Measurements from ENCODE around the gene GUCA2A. TPM values are rescaled to one million over a fixed set of nuclear protein-coding genes. Genes with fewer than 3 reads are reported as not detected.

The GUCA2A gene
- total RNA-seq, 2 experiments from 2014 or later, result not detected

- H3K4me1 Mint-ChIP-seq, result no peaks in the 10 kb centered on the region
- H3K27ac Mint-ChIP-seq, result no peak overlapping the region
- no peak overlapping the region for H3K4me3 Mint-ChIP-seq
- no peaks in the 10 kb centered on the region for H3K27me3 Mint-ChIP-seq
- no peak for ATAC-seq (ENCODE audit: low read depth)
- DNase-seq, result no peak
- no peaks in the 10 kb centered on the region for H3K9me3 Mint-ChIP-seq
- POLR2A ChIA-PET, result interaction anchor here (1.0 kb wide), 1 partner anchor 485 kb away, joined by 3 read pairs; no protein-coding TSS in a partner anchor
- H3K36me3 Mint-ChIP-seq, result no peaks in the 10 kb centered on the region
Measured at GRCh38 chr1:42172381-42173133, 8.0 kb upstream of the GUCA2A start.

- no peak overlapping the region for H3K27ac Mint-ChIP-seq
- DNase-seq, result no peak
Measured at GRCh38 chr1:42171679-42172266, 7.2 kb upstream of the GUCA2A start.

DNA sequence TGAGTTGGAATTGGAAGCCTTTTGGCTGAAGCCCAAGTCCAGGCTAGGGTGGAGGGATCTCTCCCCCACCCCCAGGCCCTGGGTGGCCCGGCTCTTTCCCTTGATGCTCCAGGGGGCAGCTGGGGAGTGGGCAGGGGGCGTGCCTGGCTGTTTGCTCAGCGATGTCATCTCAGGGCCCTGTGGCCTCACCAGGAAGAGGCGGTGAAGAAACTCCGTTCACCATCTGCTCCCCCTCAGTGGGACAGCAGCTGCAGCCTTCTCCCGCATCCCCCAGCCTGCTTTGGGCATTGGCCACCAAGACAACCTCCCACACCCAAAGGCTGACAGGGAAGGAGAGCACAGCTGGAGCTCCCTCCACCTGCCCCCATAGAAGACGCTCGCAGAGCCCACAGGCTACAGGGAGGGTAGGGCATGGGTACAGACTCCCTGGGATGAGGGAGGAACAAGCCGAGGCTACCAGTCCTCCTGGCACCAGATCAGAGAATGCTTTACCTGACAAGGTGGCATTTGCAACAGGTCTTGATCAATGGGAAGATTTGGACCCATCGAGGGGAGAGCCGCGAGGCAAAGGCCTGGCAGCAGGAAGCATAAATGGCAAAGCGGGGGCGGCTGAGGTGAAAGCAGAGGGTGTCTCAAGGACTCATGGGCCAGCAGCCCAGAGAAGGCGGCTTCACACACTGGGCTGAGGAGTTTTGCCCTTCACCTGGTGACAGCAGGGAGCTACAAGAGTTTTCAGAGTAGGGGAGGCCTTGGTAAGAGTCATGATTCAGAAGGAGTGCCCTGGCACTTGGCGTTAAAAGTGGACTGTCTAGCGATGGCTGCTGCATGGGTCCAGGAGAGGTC is 6.5 kb upstream of the GUCA2A start:
- Mint-ChIP-seq H3K36me3 (no peaks in the 10 kb centered on the region), H3K4me1 (no peaks in the 10 kb centered on the region), H3K27ac (no peak overlapping the region), H3K9me3 (peaks cover 2% of the 10 kb centered on the region), H3K4me3 (no peak overlapping the region), H3K27me3 (no peaks in the 10 kb centered on the region)
- POLR2A ChIA-PET, result no interaction called here
- ATAC-seq (ENCODE audit: low read depth) (no peak), DNase-seq (no peak)

More at GRCh38 chr1:42171679-42172266, 7.2 kb upstream of the GUCA2A start:
- no peak for ATAC-seq (ENCODE audit: low read depth)
- Mint-ChIP-seq H3K9me3 (no peaks in the 10 kb centered on the region), H3K4me1 (no peaks in the 10 kb centered on the region), H3K27me3 (no peaks in the 10 kb centered on the region), H3K4me3 (no peak overlapping the region), H3K36me3 (no peaks in the 10 kb centered on the region)
- POLR2A ChIA-PET, result no interaction called here

DNA sequence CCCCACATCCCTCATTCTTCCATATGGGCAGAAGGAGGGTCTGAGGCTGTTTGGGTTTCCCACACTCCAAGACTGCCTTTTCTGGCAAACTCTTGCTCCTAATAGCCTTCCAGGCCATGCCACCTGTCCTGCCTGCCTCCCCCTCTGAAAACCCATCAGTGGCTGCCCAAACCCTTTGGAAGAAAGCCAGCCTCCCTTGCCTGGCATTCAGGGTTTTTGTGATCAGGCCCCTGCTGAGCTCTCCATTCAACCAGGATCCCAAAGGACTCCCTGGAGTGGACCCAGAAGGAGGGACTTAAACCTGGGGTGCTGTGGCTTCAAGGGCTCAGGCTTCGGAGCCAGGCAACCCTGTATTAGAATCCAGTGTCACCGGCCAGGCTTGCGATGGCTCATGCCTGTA is 4.2 kb upstream of the GUCA2A start:
- Mint-ChIP-seq H3K36me3 (no peaks in the 10 kb centered on the region), H3K27me3 (no peaks in the 10 kb centered on the region)

GRCh38 chr1:42168391-42168670 is 3.8 kb upstream of the GUCA2A start:
- POLR2A ChIA-PET, result no interaction called here
- no peak overlapping the region for H3K4me3 Mint-ChIP-seq
- H3K27ac Mint-ChIP-seq, result no peak overlapping the region
- no peaks in the 10 kb centered on the region for H3K4me1 Mint-ChIP-seq
- ATAC-seq (ENCODE audit: low read depth), result no peak
- peaks cover 2% of the 10 kb centered on the region for H3K9me3 Mint-ChIP-seq
- DNase-seq, result no peak
- no peaks in the 10 kb centered on the region for H3K36me3 Mint-ChIP-seq
- H3K27me3 Mint-ChIP-seq, result no peaks in the 10 kb centered on the region

More for the DNA sequence above, 4.2 kb upstream of the GUCA2A start:
- no peaks in the 10 kb centered on the region for H3K4me1 Mint-ChIP-seq
- no peak for ATAC-seq (ENCODE audit: low read depth)
- POLR2A ChIA-PET, result no interaction called here
- no peak overlapping the region for H3K4me3 Mint-ChIP-seq
- no peak overlapping the region for H3K27ac Mint-ChIP-seq
- peaks cover 2% of the 10 kb centered on the region for H3K9me3 Mint-ChIP-seq
- no peak for DNase-seq

- no peaks in the 10 kb centered on the region for H3K4me1 Mint-ChIP-seq
- H3K9me3 Mint-ChIP-seq, result peaks cover 2% of the 10 kb centered on the region
- DNase-seq (no peak), ATAC-seq (ENCODE audit: low read depth) (no peak)
- H3K27me3 Mint-ChIP-seq, result no peaks in the 10 kb centered on the region
- H3K4me3 Mint-ChIP-seq, result no peak overlapping the region
- H3K36me3 Mint-ChIP-seq, result no peaks in the 10 kb centered on the region
- POLR2A ChIA-PET, result no interaction called here
- peak overlapping the region; percentile 18 for H3K27ac Mint-ChIP-seq
Measured at GRCh38 chr1:42167611-42168390, 3.3 kb upstream of the GUCA2A start.

GRCh38 chr1:42165511-42166210 is 1.1 kb upstream of the GUCA2A start:
- Mint-ChIP-seq H3K4me3 (no peak overlapping the region), H3K27me3 (peaks cover 2% of the 10 kb centered on the region), H3K9me3 (peaks cover 15% of the 10 kb centered on the region), H3K4me1 (peaks cover 5% of the 10 kb centered on the region), H3K27ac (no peak overlapping the region), H3K36me3 (no peaks in the 10 kb centered on the region)
- no peak for ATAC-seq (ENCODE audit: low read depth)
- DNase-seq, result no peak
- POLR2A ChIA-PET, result no interaction called here

DNA sequence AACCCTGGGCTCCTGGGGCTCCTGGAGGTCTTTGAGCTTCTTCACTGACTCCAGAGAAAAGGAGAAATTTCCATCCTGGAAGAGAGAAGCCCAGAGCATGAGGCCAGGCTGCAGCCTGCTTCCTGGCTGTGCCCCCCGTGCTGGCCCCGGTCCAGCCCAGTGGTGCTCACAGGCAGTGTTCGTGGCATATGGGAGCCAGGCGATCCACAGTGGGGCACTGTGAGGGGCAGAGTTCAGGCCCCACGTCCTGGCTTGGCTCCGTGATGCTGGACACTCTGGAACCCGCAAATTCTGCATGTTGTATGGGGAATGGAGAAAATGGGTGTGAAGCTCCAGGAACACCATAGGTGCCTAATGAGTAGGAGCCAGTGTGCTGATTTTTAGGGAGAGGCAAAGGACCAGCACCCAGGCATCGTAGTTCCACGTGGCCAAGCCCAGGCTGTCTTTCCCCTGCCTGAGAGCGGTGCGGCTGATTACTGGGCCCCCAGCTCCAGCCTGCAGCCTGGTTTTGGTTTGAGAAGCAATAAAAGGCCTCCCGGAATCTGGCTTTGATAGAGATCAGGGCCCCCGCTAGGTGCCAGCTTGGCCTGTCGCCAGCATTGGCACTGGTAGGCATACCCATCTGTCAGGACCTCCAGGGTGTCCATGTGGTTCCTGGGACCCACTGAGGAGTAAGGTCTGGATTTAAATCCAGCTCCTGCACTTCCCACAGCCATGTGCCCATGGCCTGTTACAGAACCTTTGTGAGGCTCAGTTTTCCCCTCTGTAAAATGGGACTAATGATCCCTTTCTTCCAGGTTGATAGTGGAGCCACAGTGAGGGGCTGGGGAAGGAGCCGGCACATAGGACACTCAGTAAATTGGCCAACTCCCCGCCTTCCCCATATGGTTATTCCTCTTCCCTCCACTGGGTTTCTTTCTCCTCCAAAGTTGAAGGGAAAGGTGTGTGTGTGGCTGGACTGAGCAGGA is 725 bp downstream of the GUCA2A start:
- Mint-ChIP-seq H3K36me3 (no peaks in the 10 kb centered on the region), H3K9me3 (peaks cover 18% of the 10 kb centered on the region), H3K27me3 (peaks cover 8% of the 10 kb centered on the region), H3K27ac (no peak overlapping the region), H3K4me1 (peaks cover 5% of the 10 kb centered on the region), H3K4me3 (no peak overlapping the region)
- POLR2A ChIA-PET, result interaction anchor here (0.6 kb wide), 1 partner anchor 558 kb away, joined by 3 read pairs; no protein-coding TSS in a partner anchor
- DNase-seq, result no peak
- no peak for ATAC-seq (ENCODE audit: low read depth)

GRCh38 chr1:42163114-42163513 is 1.4 kb downstream of the GUCA2A start:
- Mint-ChIP-seq H3K27me3 (peaks cover 8% of the 10 kb centered on the region), H3K27ac (no peak overlapping the region), H3K4me1 (peaks cover 5% of the 10 kb centered on the region), H3K36me3 (no peaks in the 10 kb centered on the region), H3K4me3 (no peak overlapping the region), H3K9me3 (peaks cover 18% of the 10 kb centered on the region)
- POLR2A ChIA-PET, result interaction anchor here (0.6 kb wide), 1 partner anchor 558 kb away, joined by 3 read pairs; no protein-coding TSS in a partner anchor
- ATAC-seq (ENCODE audit: low read depth) (no peak), DNase-seq (no peak)

DNA sequence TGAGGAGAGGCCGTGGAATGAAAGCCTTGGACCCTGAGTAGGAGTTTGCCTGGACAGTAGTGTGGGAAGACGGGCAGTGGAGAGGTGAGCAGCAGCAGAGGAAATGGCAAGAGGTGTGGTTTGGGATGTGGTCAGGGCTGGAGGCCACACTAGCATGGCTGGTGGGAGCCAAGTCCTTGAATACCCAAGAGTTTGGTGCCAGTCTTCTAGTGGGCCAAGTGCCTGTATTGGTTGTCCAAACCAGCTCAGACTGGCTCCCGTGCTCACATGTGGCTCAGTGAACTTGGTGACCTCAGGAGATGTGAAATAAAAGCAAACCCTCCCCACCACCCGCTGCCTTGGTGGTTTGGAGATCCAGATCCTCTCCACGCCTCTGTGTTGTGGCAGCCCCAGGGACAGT is 2.4 kb downstream of the GUCA2A start:
- Mint-ChIP-seq H3K9me3 (peaks cover 18% of the 10 kb centered on the region), H3K36me3 (no peaks in the 10 kb centered on the region), H3K27me3 (peaks cover 8% of the 10 kb centered on the region), H3K4me3 (no peak overlapping the region), H3K4me1 (peaks cover 11% of the 10 kb centered on the region), H3K27ac (no peak overlapping the region)
- DNase-seq, result no peak
- POLR2A ChIA-PET, result no interaction called here
- ATAC-seq (ENCODE audit: low read depth), result no peak

DNA sequence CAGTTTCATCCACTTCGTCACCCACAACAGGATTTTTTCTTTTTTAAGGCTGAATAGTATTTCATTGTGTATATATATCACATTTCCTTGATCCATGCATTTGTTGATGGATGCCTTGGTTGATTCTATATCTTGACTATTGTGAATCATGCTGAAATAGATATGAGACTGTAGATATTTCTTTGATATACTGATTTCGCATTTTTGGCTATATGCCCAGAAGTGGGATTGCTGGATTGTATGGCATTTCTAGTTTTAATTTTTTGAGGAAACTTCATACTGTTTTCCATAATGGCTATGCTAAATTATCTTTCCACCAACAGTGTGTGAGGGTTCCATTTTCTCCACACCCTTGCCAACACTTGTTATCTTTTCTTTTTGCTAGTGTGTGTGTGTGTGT is 6.4 kb downstream of the GUCA2A start:
- DNase-seq, result no peak
- no peak overlapping the region for H3K27ac Mint-ChIP-seq
- no peak for ATAC-seq (ENCODE audit: low read depth)
- peaks cover 8% of the 10 kb centered on the region for H3K27me3 Mint-ChIP-seq
- peak overlapping the region; percentile 4 for H3K4me3 Mint-ChIP-seq
- H3K4me1 Mint-ChIP-seq, result peaks cover 11% of the 10 kb centered on the region
- H3K9me3 Mint-ChIP-seq, result peaks cover 15% of the 10 kb centered on the region
- H3K36me3 Mint-ChIP-seq, result no peaks in the 10 kb centered on the region
- POLR2A ChIA-PET, result no interaction called here

- Mint-ChIP-seq H3K4me3 (peak overlapping the region; percentile 4), H3K9me3 (peaks cover 15% of the 10 kb centered on the region), H3K4me1 (peaks cover 11% of the 10 kb centered on the region), H3K36me3 (no peaks in the 10 kb centered on the region), H3K27ac (peak overlapping the region; percentile 69), H3K27me3 (peaks cover 8% of the 10 kb centered on the region)
- ATAC-seq (ENCODE audit: low read depth), result peak; percentile 75
- no peak for DNase-seq
- POLR2A ChIA-PET, result no interaction called here
Measured at GRCh38 chr1:42157667-42158066, 6.9 kb downstream of the GUCA2A start.
